Psoas muscle (tissue), 8 donors: Measurements from ENCODE around the gene TCAP. TPM values are rescaled to one million over a fixed set of nuclear protein-coding genes. Genes with fewer than 3 reads are reported as not detected.

Experiments
- ATAC-seq, 4 donors: fragments of 200-7000 bp; cut with Tn5 transposase; one replicate each; pipeline ENCODE4 v1.9.1; 2020; ENCODE audit warnings: moderate library complexity in 3 of 4, mild to moderate bottlenecking in 2 of 4
- DNase-seq, 2 donors: peaks; one replicate each; pipeline ENCODE4 v3.0.0-alpha.2; 2020
- H3K27ac ChIP-seq: fragments of 200-600 bp; one replicate; pipeline ENCODE4 v1.8.0; 2022
- H3K27me3 ChIP-seq, 3 donors: fragments of 200-600 bp in 1 of 3; one replicate each; pipeline versions ENCODE4 v1.6.1 to v1.8.0; 2013 to 2022; ENCODE audit warnings: low read length in 2 of 3, mild to moderate bottlenecking in 2 of 3, moderate library complexity in 1 of 3; ENCODE audit not compliant: insufficient read depth in 3 of 3
- H3K36me3 ChIP-seq, 2 donors: fragments of 200-600 bp in 1 of 2; one replicate each; pipeline versions ENCODE4 v1.6.1 to v1.8.0; 2013 to 2022; ENCODE audit warnings: low read depth in 1 of 2, mild to moderate bottlenecking in 1 of 2, moderate library complexity in 1 of 2; ENCODE audit not compliant: insufficient read depth in 1 of 2
- H3K4me1 ChIP-seq: fragments of 200-600 bp; one replicate; pipeline ENCODE4 v1.8.0; 2022
- H3K4me3 ChIP-seq: fragments of 200-600 bp; one replicate; pipeline ENCODE4 v1.8.0; 2022; ENCODE audit warnings: mild to moderate bottlenecking
- H3K9me3 ChIP-seq: fragments of 200-600 bp; one replicate; pipeline ENCODE4 v1.8.0; 2022
- WGBS, 3 donors: extraction: QIAGEN DNeasy Blood & Tissue Kit; methylation state at CpG; one replicate each; pipeline versions ENCODE4 v1.1.6 to v1.1.7; 2013; 5-methylcytosine and 5-hydroxymethylcytosine counted together
- intact Hi-C, 2 donors: fragments of 100-400 bp; cut with DNase I; formaldehyde crosslinking; loops; one replicate each; pipeline versions ENCODE4 v1.11.0 to v1.14.2; 2022
- polyA plus RNA-seq, 3 donors: library from polyadenylated mRNA; stranded (reverse); fragments of 200-250 nt; gene quantifications; one replicate each; pipeline ENCODE4 v1.2.3, GENCODE V29; 2013
- total RNA-seq, 4 donors: library from RNA; stranded (reverse); fragmentation: NEBNext Ultra II Directional in 2 of 4; extraction: Animal tissue kit (Norgen Biotek cat#: 25700) in 2 of 4; gene quantifications; one replicate each; pipeline versions ENCODE4 v1.2.1 to v1.2.4, GENCODE V29; 2021 to 2023
- TF ChIP-seq, protein P1 (sequence below): fragments of 200-600 bp; IDR thresholded peaks from one replicate; pipeline ENCODE4 v1.8.0; 2022; ENCODE audit warnings: antibody characterized with exemption
- donor health status: healthy with polysubstance abuse.
- donor health status: DM: no; HTN: no; CAD: no; lungs with moderate emphysema.
- donor health status: Bipolar disorder and iron deficiency.
- donor health status: healthy.
- donor health status: DM: yes; HTN: yes; CAD: no.
- donor health status: DM: no; HTN: no; CAD: no.
- donor health status: DM: no; HTN: no; CAD: no.
- donor health status: DM: yes; HTN: yes; CAD: no.

TCAP gene
- total and polyA plus RNA-seq, 7 donors = 2,116 to 7,047 (median 3,462) TPM

- TF ChIP-seq, protein P1, sequence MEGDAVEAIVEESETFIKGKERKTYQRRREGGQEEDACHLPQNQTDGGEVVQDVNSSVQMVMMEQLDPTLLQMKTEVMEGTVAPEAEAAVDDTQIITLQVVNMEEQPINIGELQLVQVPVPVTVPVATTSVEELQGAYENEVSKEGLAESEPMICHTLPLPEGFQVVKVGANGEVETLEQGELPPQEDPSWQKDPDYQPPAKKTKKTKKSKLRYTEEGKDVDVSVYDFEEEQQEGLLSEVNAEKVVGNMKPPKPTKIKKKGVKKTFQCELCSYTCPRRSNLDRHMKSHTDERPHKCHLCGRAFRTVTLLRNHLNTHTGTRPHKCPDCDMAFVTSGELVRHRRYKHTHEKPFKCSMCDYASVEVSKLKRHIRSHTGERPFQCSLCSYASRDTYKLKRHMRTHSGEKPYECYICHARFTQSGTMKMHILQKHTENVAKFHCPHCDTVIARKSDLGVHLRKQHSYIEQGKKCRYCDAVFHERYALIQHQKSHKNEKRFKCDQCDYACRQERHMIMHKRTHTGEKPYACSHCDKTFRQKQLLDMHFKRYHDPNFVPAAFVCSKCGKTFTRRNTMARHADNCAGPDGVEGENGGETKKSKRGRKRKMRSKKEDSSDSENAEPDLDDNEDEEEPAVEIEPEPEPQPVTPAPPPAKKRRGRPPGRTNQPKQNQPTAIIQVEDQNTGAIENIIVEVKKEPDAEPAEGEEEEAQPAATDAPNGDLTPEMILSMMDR = no peak
- WGBS, 3 donors = 44 to 52% (median 45%) methylated on average over 10 of the region's 10 CpGs
- Histone ChIP-seq H3K4me1 (peaks cover 55% of the 10 kb centered on the region), H3K27me3 (no peaks in the 10 kb centered on the region), H3K9me3 (no peaks in the 10 kb centered on the region), H3K36me3 (peaks cover 0 to 5% of the 10 kb centered on the region in 2 donors), H3K4me3 (peak overlapping the region; percentile 94), H3K27ac (peak overlapping the region; percentile 78)
- intact Hi-C loops = no loop called here
- ATAC-seq (no peak), DNase-seq (no peak)
Observed at GRCh38 chr17:39701012-39701783, 36.0 kb downstream of the TCAP start.

DNA sequence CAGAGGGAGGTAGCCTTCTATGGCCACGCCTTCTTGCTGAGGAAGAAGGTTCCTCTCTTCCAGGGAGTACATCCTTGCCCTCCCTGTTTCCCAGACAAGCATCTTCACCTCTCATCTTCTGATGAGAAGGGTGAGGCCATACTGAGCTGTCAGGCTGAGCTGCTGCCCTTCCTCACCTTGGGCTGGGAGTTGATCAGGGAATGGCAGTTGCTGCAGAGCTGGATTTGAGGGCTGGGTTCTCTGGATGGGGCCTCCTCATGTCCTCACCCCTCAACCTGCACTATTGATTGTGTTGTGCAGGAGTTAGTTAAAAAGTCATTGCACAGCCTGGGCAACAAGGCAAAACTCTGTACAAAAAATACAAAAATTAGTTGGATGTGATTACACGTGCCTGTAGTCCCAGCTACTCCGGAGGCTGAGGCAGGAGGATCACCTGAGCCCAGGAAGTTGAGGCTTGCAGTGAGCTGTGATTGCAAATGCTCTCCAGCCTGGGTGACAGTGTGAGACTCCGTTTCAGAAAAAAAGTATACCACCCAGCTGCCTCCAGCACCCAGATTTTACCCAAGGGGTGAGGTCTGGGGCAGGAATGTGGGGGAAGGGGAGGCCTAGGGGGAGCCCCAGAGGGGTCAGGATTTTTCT, 36.8 kb downstream of the TCAP start:
- Histone ChIP-seq H3K27ac (no peak overlapping the region), H3K27me3 (no peaks in the 10 kb centered on the region), H3K4me3 (peak overlapping the region; percentile 94), H3K9me3 (no peaks in the 10 kb centered on the region), H3K4me1 (peaks cover 55% of the 10 kb centered on the region), H3K36me3 (peaks cover 0 to 4% of the 10 kb centered on the region in 2 donors)
- ATAC-seq (no peak), DNase-seq (no peak)
- 70 to 80% (median 78%) methylated on average over 4 of the region's 4 CpGs for WGBS, 3 donors
- TF ChIP-seq, protein P1 = no peak
- intact Hi-C loops = no loop called here

- Histone ChIP-seq H3K4me3 (no peak overlapping the region), H3K27me3 (no peaks in the 10 kb centered on the region), H3K27ac (peak overlapping the region; percentile 61), H3K36me3 (peaks cover 0 to 15% of the 10 kb centered on the region in 2 donors), H3K9me3 (no peaks in the 10 kb centered on the region), H3K4me1 (peaks cover 55% of the 10 kb centered on the region)
- DNase-seq (no peak), ATAC-seq (no peak)
- TF ChIP-seq, protein P1 = no peak
- intact Hi-C loops = no loop called here
- 53 to 62% (median 62%) methylated on average over 12 of the region's 12 CpGs for WGBS, 3 donors
Observed at GRCh38 chr17:39702901-39703893, 38.0 kb downstream of the TCAP start.

GRCh38 chr17:39703913-39704312, 38.8 kb downstream of the TCAP start:
- H3K9me3 ChIP-seq = no peaks in the 10 kb centered on the region
- no peaks in the 10 kb centered on the region for H3K27me3 ChIP-seq
- TF ChIP-seq, protein P1 = no peak
- H3K36me3 ChIP-seq = peaks cover 0 to 22% of the 10 kb centered on the region in 2 donors
- no peak overlapping the region for H3K4me3 ChIP-seq
- H3K4me1 ChIP-seq = peaks cover 55% of the 10 kb centered on the region
- intact Hi-C loops = no loop called here
- DNase-seq = no peak
- peak overlapping the region; percentile 61 for H3K27ac ChIP-seq
- WGBS, 3 donors = 84 to 86% (median 84%) methylated on average over 5 of the region's 5 CpGs
- ATAC-seq = no peak
